HEK293 (cell line): ENCODE measurements around the gene MYL6B.
A peak's percentile ranks its signal among the peaks of the same experiment; 100 is the strongest.

ENCODE experiments used
- CTCF ChIA-PET: fragments of 350-600 bp; formaldehyde crosslinking; extraction: SDS; loops from one replicate; lab custom pipeline; 2021; ENCODE audit warnings: antibody characterized with exemption; lab: Yijun Ruan, JAX
- POLR2A ChIA-PET: fragments of 300-600 bp; formaldehyde crosslinking; extraction: SDS; loops from one replicate; lab custom pipeline; 2020; ENCODE audit warnings: antibody characterized with exemption, inconsistent platforms; lab: Yijun Ruan, JAX
- H3K27ac ChIP-seq: fragments of 200-500 bp; sonication (Bioruptor generic); 2 replicates; pipeline ENCODE4 v1.5.1; 2014; ENCODE audit warnings: low read depth, low read length, control low read depth, inconsistent platforms; ENCODE audit errors: extremely low read depth
- H3K36me3 ChIP-seq, 2 experiments: fragments of 200-500 bp in 1 of 2; sonication (Bioruptor generic) in 1 of 2; 1 replicate in 1 of 2; 2 replicates in 1 of 2; pipeline ENCODE4 v1.5.1; 2014 to 2017; ENCODE audit warnings: inconsistent platforms in 2 of 2, low read length in 2 of 2; ENCODE audit not compliant: control insufficient read depth in 2 of 2, insufficient read depth in 1 of 2
- H3K4me1 ChIP-seq: fragments of 200-500 bp; sonication (Bioruptor generic); 2 replicates; pipeline ENCODE4 v1.5.1; 2014; ENCODE audit warnings: mild to moderate bottlenecking, low read length, inconsistent platforms; ENCODE audit not compliant: control insufficient read depth, insufficient read depth
- H3K4me3 ChIP-seq: 2 replicates; pipeline ENCODE4 v1.5.1; 2011; ENCODE audit warnings: low read depth, mild to moderate bottlenecking, control low read depth, low read length, moderate library complexity
- H3K9me3 ChIP-seq: fragments of 200-500 bp; sonication (Bioruptor generic); 2 replicates; pipeline ENCODE4 v1.5.1; 2014; ENCODE audit warnings: low read depth, low read length, inconsistent platforms; ENCODE audit not compliant: control insufficient read depth, insufficient read depth
- AEBP2 ChIP-seq: fragments of 450-650 bp; formaldehyde crosslinking; IDR thresholded peaks from 2 replicates; pipeline ENCODE4 v1.5.1; 2016; ENCODE audit warnings: missing biosample characterization, missing genetic modification characterization, borderline replicate concordance
- ELK4 ChIP-seq: IDR thresholded peaks from 2 replicates; pipeline ENCODE4 v1.6.1; 2011; ENCODE audit warnings: mild to moderate bottlenecking, low read depth, low read length, borderline replicate concordance
- GLIS1 ChIP-seq: fragments of 450-650 bp; formaldehyde crosslinking; IDR thresholded peaks from 2 replicates; pipeline ENCODE4 v1.5.1; 2016; ENCODE audit warnings: missing biosample characterization, missing genetic modification characterization
- KLF9 ChIP-seq: fragments of 450-650 bp; formaldehyde crosslinking; IDR thresholded peaks from 2 replicates; pipeline ENCODE4 v1.5.1; 2016; ENCODE audit warnings: missing biosample characterization, missing genetic modification characterization, low read depth
- OSR2 ChIP-seq: fragments of 450-650 bp; formaldehyde crosslinking; IDR thresholded peaks from 2 replicates; pipeline ENCODE4 v1.5.1; 2016; ENCODE audit warnings: missing biosample characterization, missing genetic modification characterization
- PRDM1 ChIP-seq: fragments of 450-650 bp; formaldehyde crosslinking; IDR thresholded peaks from 2 replicates; pipeline ENCODE4; 2016; ENCODE audit warnings: missing biosample characterization, missing genetic modification characterization
- PRDM10 ChIP-seq: fragments of 450-650 bp; formaldehyde crosslinking; IDR thresholded peaks from 2 replicates; pipeline ENCODE4 v1.5.1; 2016; ENCODE audit warnings: missing biosample characterization, missing genetic modification characterization
- PRDM6 ChIP-seq: fragments of 450-650 bp; formaldehyde crosslinking; IDR thresholded peaks from 2 replicates; pipeline ENCODE4 v1.5.1; 2017; ENCODE audit warnings: missing biosample characterization, missing genetic modification characterization
- SP2 ChIP-seq: fragments of 450-650 bp; formaldehyde crosslinking; IDR thresholded peaks from 2 replicates; pipeline ENCODE4 v1.5.1; 2016; ENCODE audit warnings: missing biosample characterization, missing genetic modification characterization
- TRIM28 ChIP-seq: IDR thresholded peaks from 2 replicates; pipeline ENCODE4 v1.6.1; 2011; ENCODE audit warnings: low read length, control low read depth, borderline replicate concordance
- YY2 ChIP-seq: fragments of 450-650 bp; formaldehyde crosslinking; IDR thresholded peaks from 2 replicates; pipeline ENCODE4 v1.5.1; 2016; ENCODE audit warnings: missing biosample characterization, missing genetic modification characterization
- ZBTB17 ChIP-seq: fragments of 450-650 bp; formaldehyde crosslinking; IDR thresholded peaks from 2 replicates; pipeline ENCODE4 v1.5.1; 2016; ENCODE audit warnings: missing biosample characterization, missing genetic modification characterization
- ZBTB20 ChIP-seq: fragments of 450-650 bp; formaldehyde crosslinking; IDR thresholded peaks from 2 replicates; pipeline ENCODE4 v1.5.1; 2016; ENCODE audit warnings: missing biosample characterization, missing genetic modification characterization
- ZBTB6 ChIP-seq: fragments of 450-650 bp; formaldehyde crosslinking; IDR thresholded peaks from 2 replicates; pipeline ENCODE4 v1.5.1; 2017; ENCODE audit warnings: missing biosample characterization, missing genetic modification characterization
- ZNF114 ChIP-seq: fragments of 450-650 bp; formaldehyde crosslinking; IDR thresholded peaks from 2 replicates; pipeline ENCODE4 v1.5.0; 2017; ENCODE audit warnings: missing biosample characterization, missing genetic modification characterization
- ZNF2 ChIP-seq: fragments of 450-650 bp; formaldehyde crosslinking; IDR thresholded peaks from 2 replicates; pipeline ENCODE4 v1.5.1; 2016; ENCODE audit warnings: missing biosample characterization, missing genetic modification characterization
- ZNF341 ChIP-seq: fragments of 450-650 bp; formaldehyde crosslinking; IDR thresholded peaks from 2 replicates; pipeline ENCODE4; 2016; ENCODE audit warnings: low read depth, missing biosample characterization, missing genetic modification characterization
- ZNF350 ChIP-seq: fragments of 450-650 bp; formaldehyde crosslinking; IDR thresholded peaks from 2 replicates; pipeline ENCODE4 v1.5.0; 2017; ENCODE audit warnings: missing biosample characterization, mild to moderate bottlenecking, missing genetic modification characterization
- ZNF37A ChIP-seq: fragments of 450-650 bp; IDR thresholded peaks from 2 replicates; pipeline ENCODE4 v1.5.1; 2018; ENCODE audit warnings: missing biosample characterization, missing genetic modification characterization
- ZNF394 ChIP-seq: fragments of 450-650 bp; formaldehyde crosslinking; IDR thresholded peaks from 2 replicates; pipeline ENCODE4 v1.5.1; 2016; ENCODE audit warnings: missing biosample characterization, missing genetic modification characterization, mild to moderate bottlenecking, moderate library complexity, borderline replicate concordance
- ZNF544 ChIP-seq: fragments of 450-650 bp; formaldehyde crosslinking; IDR thresholded peaks from 2 replicates; pipeline ENCODE4 v1.5.0; 2017; ENCODE audit warnings: missing biosample characterization, missing genetic modification characterization
- ZNF585B ChIP-seq: fragments of 450-650 bp; formaldehyde crosslinking; IDR thresholded peaks from 2 replicates; pipeline ENCODE4 v1.5.1; 2016; ENCODE audit warnings: missing biosample characterization, missing genetic modification characterization
- ZNF600 ChIP-seq: fragments of 450-650 bp; formaldehyde crosslinking; IDR thresholded peaks from 2 replicates; pipeline ENCODE4 v1.5.1; 2016; ENCODE audit warnings: missing biosample characterization, missing genetic modification characterization
- ZNF624 ChIP-seq: fragments of 450-650 bp; formaldehyde crosslinking; IDR thresholded peaks from 2 replicates; pipeline ENCODE4 v1.5.1; 2017; ENCODE audit warnings: missing biosample characterization, missing genetic modification characterization
- ZNF785 ChIP-seq: fragments of 450-650 bp; formaldehyde crosslinking; IDR thresholded peaks from 2 replicates; pipeline ENCODE4 v1.5.1; 2016; ENCODE audit warnings: missing biosample characterization, missing genetic modification characterization
- ZNF830 ChIP-seq: fragments of 450-650 bp; IDR thresholded peaks from 2 replicates; pipeline ENCODE4 v1.5.0; 2018; ENCODE audit warnings: missing biosample characterization, missing genetic modification characterization, low read depth, mild to moderate bottlenecking, moderate library complexity

Gene MYL6B

GRCh38 chr12:56158029-56158925 is 5.9 kb downstream of the MYL6B start, which contains the start of gene MYL6 (continued):
- TF ChIP-seq ZNF114 (tag by site-specific recombination) (no peak), ZNF350 (tag by site-specific recombination) (no peak), ZBTB6 (tag by site-specific recombination) (peak; percentile 47; the same call in 1 of the 2 replicates), ZNF544 (no peak), ELK4 (no peak), ZNF37A (tag by site-specific recombination) (no peak)

GRCh38 chr12:56158926-56159461 is 6.6 kb downstream of the MYL6B start:
- Histone ChIP-seq H3K4me3 (peak overlapping the region; percentile 90), H3K36me3 (peaks cover 19 to 69% of the 10 kb centered on the region in 2 experiments), H3K9me3 (no peaks in the 10 kb centered on the region), H3K27ac (peak overlapping the region; percentile 92), H3K4me1 (peaks cover 3% of the 10 kb centered on the region; the same call in 1 of the 2 replicates)
- TF ChIP-seq ZBTB20 (tag by site-specific recombination): peak; percentile 51; the same call in 1 of the 2 replicates
- no peak for TF ChIP-seq AEBP2
- 0 out of 2 replicates have a peak, but pooled peaks have one; percentile 17 for TF ChIP-seq ZNF600 (tag by site-specific recombination)
- TF ChIP-seq GLIS1 (tag by site-specific recombination): 0 out of 2 replicates have a peak, but pooled peaks have one; percentile 21
- TF ChIP-seq TRIM28: no peak
- 0 out of 2 replicates have a peak, but pooled peaks have one; percentile 13 for TF ChIP-seq ZNF2 (tag by site-specific recombination)
- peak; percentile 36 for TF ChIP-seq SP2 (tag by site-specific recombination)
- no peak for TF ChIP-seq ZNF585B (tag by site-specific recombination)
- TF ChIP-seq ZNF624: no peak
- TF ChIP-seq KLF9: no peak
- 0 out of 2 replicates have a peak, but pooled peaks have one; percentile 30 for TF ChIP-seq OSR2 (tag by site-specific recombination)
- no peak for TF ChIP-seq ZNF785 (tag by site-specific recombination)
- peak; percentile 81 for TF ChIP-seq ZBTB17 (tag by site-specific recombination)
- no peak for TF ChIP-seq YY2 (tag by site-specific recombination)
- no peak for TF ChIP-seq ZNF830 (tag by site-specific recombination)
- TF ChIP-seq PRDM1 (tag by site-specific recombination): 0 out of 2 replicates have a peak, but pooled peaks have one; percentile 40
- TF ChIP-seq ZNF394: peak; percentile 42; the same call in 1 of the 2 replicates
- TF ChIP-seq PRDM6 (tag by site-specific recombination): no peak
- peak; percentile 61 for TF ChIP-seq PRDM10 (tag by site-specific recombination)
- peak; percentile 57 for TF ChIP-seq ZNF341
- POLR2A ChIA-PET: interaction anchor here (0.8 to 2.8 kb wide), 14 partner anchors 11 to 477 kb away, joined by 3 to 42 read pairs (median 4); partner anchors contain the start of genes ESYT1, PA2G4, RNF41 and SMARCC2
- CTCF ChIA-PET: interaction anchor here (0.6 to 2.0 kb wide), 6 partner anchors 31 to 395 kb away, joined by 3 to 17 read pairs (median 6); partner anchors contain the start of genes ERBB3, ESYT1 and SMARCC2
